ENCODE results near the gene TULP4.
"Not testable (repeated sequence)": the region's sequence is repeated elsewhere in the genome, so short reads cannot be mapped to it uniquely, and the experiment has no call there.

The TULP4 gene

GRCh38 chr6:158501360-158502262 is 189.3 kb downstream of the TULP4 start:
- no peak for DNase-seq (ENCODE audit: low read depth)

- no peak for DNase-seq (ENCODE audit: low read depth)
These were observed 190.1 kb downstream of the TULP4 start for GRCh38 chr6:158502263-158502950.

- DNase-seq (ENCODE audit: low read depth) = no peak
These were observed 191.0 kb downstream of the TULP4 start for GRCh38 chr6:158503222-158503621.

GRCh38 chr6:158503846-158504245 is 191.6 kb downstream of the TULP4 start:
- no peak for DNase-seq (ENCODE audit: low read depth)

GRCh38 chr6:158505194-158505593 is 192.9 kb downstream of the TULP4 start:
- no peak for DNase-seq (ENCODE audit: low read depth)

GRCh38 chr6:158506601-158507000 is 194.3 kb downstream of the TULP4 start:
- no peak for DNase-seq (ENCODE audit: low read depth)

- DNase-seq (ENCODE audit: low read depth) = no peak
These were observed 194.9 kb downstream of the TULP4 start for GRCh38 chr6:158507174-158507573.

GRCh38 chr6:158508450-158508849 is 196.2 kb downstream of the TULP4 start:
- DNase-seq (ENCODE audit: low read depth) = no peak

- DNase-seq (ENCODE audit: low read depth) = no peak
These were observed 197.2 kb downstream of the TULP4 start for GRCh38 chr6:158509465-158509864.

- DNase-seq (ENCODE audit: low read depth) = no peak
These were observed 200.5 kb downstream of the TULP4 start for GRCh38 chr6:158512809-158513208.

GRCh38 chr6:158514176-158514575 is 201.9 kb downstream of the TULP4 start:
- DNase-seq (ENCODE audit: low read depth) = no peak

- no peak for DNase-seq (ENCODE audit: low read depth)
These were observed 202.7 kb downstream of the TULP4 start for GRCh38 chr6:158514991-158515390.

- DNase-seq (ENCODE audit: low read depth) = no peak
These were observed 203.8 kb downstream of the TULP4 start for GRCh38 chr6:158516098-158516497.

GRCh38 chr6:158517038-158517437 is 204.8 kb downstream of the TULP4 start:
- DNase-seq (ENCODE audit: low read depth) = no peak

GRCh38 chr6:158517581-158517980 is 205.3 kb downstream of the TULP4 start:
- no peak for DNase-seq (ENCODE audit: low read depth)

- peak; percentile 37 for DNase-seq (ENCODE audit: low read depth)
These were observed 206.2 kb downstream of the TULP4 start for GRCh38 chr6:158518191-158519127.

GRCh38 chr6:158519300-158519699 is 207.0 kb downstream of the TULP4 start:
- no peak for DNase-seq (ENCODE audit: low read depth)

GRCh38 chr6:158519761-158520160 is 207.5 kb downstream of the TULP4 start:
- no peak for DNase-seq (ENCODE audit: low read depth)

GRCh38 chr6:158520975-158521374 is 208.7 kb downstream of the TULP4 start:
- not testable (repeated sequence) for DNase-seq (ENCODE audit: low read depth)

- no peak for DNase-seq (ENCODE audit: low read depth)
These were observed 209.5 kb downstream of the TULP4 start for GRCh38 chr6:158521759-158522158.

GRCh38 chr6:158522616-158523015 is 210.4 kb downstream of the TULP4 start:
- no peak for DNase-seq (ENCODE audit: low read depth)

- no peak for DNase-seq (ENCODE audit: low read depth)
These were observed 212.0 kb downstream of the TULP4 start for GRCh38 chr6:158524311-158524710.
